Panc1 (cell line): Measurements from ENCODE around the gene FARP1. TPM values are rescaled to one million over a fixed set of nuclear protein-coding genes. Genes with fewer than 3 reads are reported as not detected.

Experiments used
- ATAC-seq: fragments of 200-7000 bp; cut with Tn5 transposase; 2 replicates; pipeline ENCODE4 v1.9.1; 2020; ENCODE audit warnings: mild to moderate bottlenecking, moderate library complexity
- BruUV-seq: library from RNA; stranded (reverse); fragments of 400-500 nt; replicated peaks from 2 replicates; lab custom pipeline; 2021; lab: Mats Ljungman, UMichigan
- CTCF ChIA-PET: fragments of 300-600 bp; sonication (Branson Sonifier 250); formaldehyde crosslinking; loops from one replicate; lab custom pipeline; 2022; ENCODE audit warnings: antibody characterized with exemption; lab: Charles Lee
- POLR2A ChIA-PET: fragments of 300-600 bp; sonication (Branson Sonifier 250); formaldehyde crosslinking; loops from one replicate; lab custom pipeline; 2022; ENCODE audit warnings: antibody characterized with exemption; lab: Charles Lee
- DNase-seq: peaks from one replicate; pipeline ENCODE4 v3.0.0-alpha.2; 2010; ENCODE audit warnings: low read depth, low spot score
- H3K27ac ChIP-seq: 2 replicates; pipeline ENCODE4 v1.5.1; 2011; ENCODE audit warnings: mild to moderate bottlenecking, low read length, inconsistent platforms
- H3K27me3 ChIP-seq: fragments of 200-500 bp; sonication (Bioruptor generic); 2 replicates; pipeline ENCODE4 v1.6.0; 2014; ENCODE audit warnings: low read length, inconsistent platforms; ENCODE audit not compliant: control insufficient read depth, insufficient read depth
- H3K36me3 ChIP-seq: fragments of 200-500 bp; sonication (Bioruptor generic); 2 replicates; pipeline ENCODE4 v1.5.1; 2014; ENCODE audit warnings: inconsistent platforms, mild to moderate bottlenecking, low read length, moderate library complexity; ENCODE audit not compliant: control insufficient read depth, insufficient read depth
- H3K4me1 ChIP-seq: 2 replicates; pipeline ENCODE4 v1.5.1; 2011; ENCODE audit warnings: inconsistent platforms, mild to moderate bottlenecking, low read length, moderate library complexity; ENCODE audit not compliant: control insufficient read depth, insufficient read depth
- H3K4me3 ChIP-seq, 2 experiments: 2 replicates each; pipeline ENCODE4 v1.5.1; 2011 to 2012; ENCODE audit warnings: low read depth in 2 of 2, low read length in 2 of 2, mild to moderate bottlenecking in 2 of 2, inconsistent platforms in 1 of 2, moderate library complexity in 1 of 2
- H3K9me3 ChIP-seq: fragments of 200-500 bp; sonication (Bioruptor generic); 2 replicates; pipeline ENCODE4 v1.5.1; 2014; ENCODE audit warnings: low read depth, mild to moderate bottlenecking, inconsistent platforms, low read length, moderate library complexity; ENCODE audit not compliant: control insufficient read depth, insufficient read depth
- POLR2AphosphoS5 ChIP-seq: IDR thresholded peaks from 2 replicates; pipeline ENCODE4 v1.6.1; 2012; ENCODE audit warnings: mild to moderate bottlenecking, low read depth, low read length, moderate library complexity
- SIN3A ChIP-seq: IDR thresholded peaks from 2 replicates; pipeline ENCODE4 v1.6.1; 2012; ENCODE audit warnings: low read depth, mild to moderate bottlenecking, low read length, moderate library complexity, borderline replicate concordance; ENCODE audit not compliant: insufficient read depth
- TCF7L2 ChIP-seq: IDR thresholded peaks from 2 replicates; pipeline ENCODE4 v1.6.1; 2011; ENCODE audit warnings: mild to moderate bottlenecking, low read depth, low read length, inconsistent platforms
- in situ Hi-C: cut with HindIII; loops from 2 replicates; pipeline ENCODE4 v1.10.0; 2016; ENCODE audit warnings: low sequenced_read_pairs, low pct_unique_long_range_greater_than_20kb
- intact Hi-C: fragments of 100-400 bp; cut with micrococcal nuclease; formaldehyde crosslinking; loops from one replicate; pipeline ENCODE4 v1.10.0; 2022; ENCODE audit not compliant: unreplicated experiment
- total RNA-seq: library from RNA; stranded (reverse); gene quantifications from one replicate; pipeline ENCODE4 v1.2.1, GENCODE V29; 2021; ENCODE audit not compliant: unreplicated experiment
- TF ChIP-seq, protein P1 (sequence below): fragments of 450-650 bp; IDR thresholded peaks from 2 replicates; pipeline ENCODE4 v1.5.1; 2017; ENCODE audit warnings: mild to moderate bottlenecking
- TF ChIP-seq, protein P2 (sequence below), 2 experiments: IDR thresholded peaks; 2 replicates each; pipeline ENCODE4 v1.6.1; 2011 to 2012; ENCODE audit warnings: low read depth in 2 of 2, control low read depth in 1 of 2, low read length in 1 of 2, mild to moderate bottlenecking in 1 of 2, moderate library complexity in 1 of 2; ENCODE audit not compliant: insufficient read depth in 1 of 2

Gene FARP1
- total RNA-seq, 1 experiment from 2014 or later: 61.9 TPM

DNA sequence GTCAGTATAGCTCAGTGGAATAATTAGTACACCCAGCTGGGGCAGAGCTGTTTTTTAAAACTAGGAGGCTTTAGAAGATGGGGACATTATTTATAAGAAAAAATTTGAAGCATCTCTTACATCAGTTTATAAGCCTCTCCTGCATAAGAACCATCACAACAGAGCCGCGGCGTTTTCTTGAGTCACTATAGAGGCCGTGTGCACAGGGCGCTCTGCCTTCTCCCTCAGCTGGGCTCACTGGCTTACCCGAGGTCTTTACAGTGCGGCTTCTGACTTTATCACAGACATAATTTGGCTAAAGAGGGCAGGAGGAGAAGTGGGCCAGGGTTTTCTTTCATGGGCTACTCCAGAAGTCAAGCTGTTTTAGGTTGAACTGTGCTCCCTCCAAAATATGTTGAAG is 169.7 kb downstream of the FARP1 start:
- no TSS peak for BruUV-seq
- Histone ChIP-seq H3K27ac (no peak overlapping the region), H3K4me3 (no peak overlapping the region), H3K4me1 (peaks cover 1% of the 10 kb centered on the region; the same call in 1 of the 2 replicates), H3K27me3 (no peaks in the 10 kb centered on the region), H3K9me3 (no peaks in the 10 kb centered on the region), H3K36me3 (no peaks in the 10 kb centered on the region)
- ChIA-PET CTCF (no interaction called here), POLR2A (no interaction called here)
- in situ Hi-C loops: no loop called here
- DNase-seq: no peak
- intact Hi-C loops: no loop called here
- TF ChIP-seq, protein P1, sequence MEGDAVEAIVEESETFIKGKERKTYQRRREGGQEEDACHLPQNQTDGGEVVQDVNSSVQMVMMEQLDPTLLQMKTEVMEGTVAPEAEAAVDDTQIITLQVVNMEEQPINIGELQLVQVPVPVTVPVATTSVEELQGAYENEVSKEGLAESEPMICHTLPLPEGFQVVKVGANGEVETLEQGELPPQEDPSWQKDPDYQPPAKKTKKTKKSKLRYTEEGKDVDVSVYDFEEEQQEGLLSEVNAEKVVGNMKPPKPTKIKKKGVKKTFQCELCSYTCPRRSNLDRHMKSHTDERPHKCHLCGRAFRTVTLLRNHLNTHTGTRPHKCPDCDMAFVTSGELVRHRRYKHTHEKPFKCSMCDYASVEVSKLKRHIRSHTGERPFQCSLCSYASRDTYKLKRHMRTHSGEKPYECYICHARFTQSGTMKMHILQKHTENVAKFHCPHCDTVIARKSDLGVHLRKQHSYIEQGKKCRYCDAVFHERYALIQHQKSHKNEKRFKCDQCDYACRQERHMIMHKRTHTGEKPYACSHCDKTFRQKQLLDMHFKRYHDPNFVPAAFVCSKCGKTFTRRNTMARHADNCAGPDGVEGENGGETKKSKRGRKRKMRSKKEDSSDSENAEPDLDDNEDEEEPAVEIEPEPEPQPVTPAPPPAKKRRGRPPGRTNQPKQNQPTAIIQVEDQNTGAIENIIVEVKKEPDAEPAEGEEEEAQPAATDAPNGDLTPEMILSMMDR: no peak
- no peak for TF ChIP-seq SIN3A
- ATAC-seq: no peak

DNA sequence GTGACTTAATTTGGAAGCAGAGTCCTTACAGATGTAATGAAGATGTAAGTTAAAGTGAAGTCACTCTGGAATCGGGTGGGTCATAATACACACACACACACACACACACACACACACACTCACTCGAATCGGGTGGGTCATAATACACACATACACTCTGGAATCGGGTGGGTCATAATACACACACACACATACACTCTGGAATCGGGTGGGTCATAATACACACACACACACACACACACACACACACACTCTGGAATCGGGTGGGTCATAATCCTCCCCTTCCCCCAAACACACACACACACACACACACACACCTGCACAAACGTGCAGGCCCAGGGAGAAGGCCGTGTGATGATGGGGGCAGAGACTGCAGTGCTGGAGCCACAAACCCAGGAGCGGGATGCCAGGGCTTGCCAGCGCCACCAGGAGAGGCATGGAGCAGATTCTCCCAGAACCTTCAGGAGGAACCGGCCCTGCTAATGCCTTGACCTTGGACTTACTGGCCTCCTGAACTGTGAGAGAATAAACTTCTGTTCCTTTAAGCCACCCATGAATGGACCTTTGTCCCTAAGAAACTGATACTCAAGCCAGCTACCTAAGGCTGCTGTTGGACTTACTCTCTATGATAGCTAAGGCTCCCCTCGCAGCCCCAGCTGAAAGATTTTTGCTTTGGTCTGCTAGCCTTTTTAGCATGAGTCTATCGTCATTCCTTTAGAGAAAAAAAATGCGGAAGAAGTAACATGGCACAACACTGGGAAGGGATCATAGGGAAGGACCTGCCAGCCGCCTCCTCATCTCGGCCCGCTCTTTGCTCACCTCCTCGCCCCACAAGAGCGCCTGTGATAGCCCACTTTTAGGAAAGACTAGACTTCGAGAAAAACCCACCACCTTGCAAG is 170.4 kb downstream of the FARP1 start:
- no peak for ATAC-seq
- in situ Hi-C loops (no loop called here), intact Hi-C loops (no loop called here)
- TF ChIP-seq SIN3A: no peak
- H3K4me3 ChIP-seq: no peak overlapping the region
- H3K27me3 ChIP-seq: no peaks in the 10 kb centered on the region
- no peaks in the 10 kb centered on the region for H3K4me1 ChIP-seq
- no peak overlapping the region for H3K27ac ChIP-seq
- CTCF ChIA-PET: no interaction called here
- POLR2A ChIA-PET: no interaction called here
- no TSS peak for BruUV-seq
- DNase-seq: no peak
- no peaks in the 10 kb centered on the region for H3K36me3 ChIP-seq
- H3K9me3 ChIP-seq: no peaks in the 10 kb centered on the region

DNA sequence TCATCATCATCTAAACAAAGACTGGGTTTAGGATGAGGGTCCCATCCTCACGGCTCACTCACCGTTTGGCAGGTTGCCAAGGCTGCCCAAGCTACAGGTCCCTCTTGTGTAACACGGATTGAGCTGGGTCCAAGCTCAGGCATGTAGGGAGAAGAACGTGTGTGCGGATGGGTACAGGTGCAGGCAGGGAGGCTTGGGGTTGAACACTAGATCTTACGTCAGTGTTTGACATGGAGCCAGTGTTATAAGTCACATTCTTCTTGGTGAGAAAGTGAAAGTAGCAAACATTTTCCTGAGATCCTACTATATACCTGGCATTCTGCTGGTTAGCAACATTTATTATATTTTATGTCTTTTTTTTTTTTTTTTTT is 171.0 kb downstream of the FARP1 start:
- ChIA-PET POLR2A (no interaction called here), CTCF (no interaction called here)
- Histone ChIP-seq H3K27me3 (no peaks in the 10 kb centered on the region), H3K9me3 (no peaks in the 10 kb centered on the region), H3K4me3 (no peak overlapping the region), H3K4me1 (no peaks in the 10 kb centered on the region), H3K36me3 (no peaks in the 10 kb centered on the region), H3K27ac (no peak overlapping the region)
- no peak for TF ChIP-seq TCF7L2
- no peak for TF ChIP-seq SIN3A
- TF ChIP-seq, protein P1: no peak
- no peak for TF ChIP-seq POLR2AphosphoS5
- TF ChIP-seq, protein P2, sequence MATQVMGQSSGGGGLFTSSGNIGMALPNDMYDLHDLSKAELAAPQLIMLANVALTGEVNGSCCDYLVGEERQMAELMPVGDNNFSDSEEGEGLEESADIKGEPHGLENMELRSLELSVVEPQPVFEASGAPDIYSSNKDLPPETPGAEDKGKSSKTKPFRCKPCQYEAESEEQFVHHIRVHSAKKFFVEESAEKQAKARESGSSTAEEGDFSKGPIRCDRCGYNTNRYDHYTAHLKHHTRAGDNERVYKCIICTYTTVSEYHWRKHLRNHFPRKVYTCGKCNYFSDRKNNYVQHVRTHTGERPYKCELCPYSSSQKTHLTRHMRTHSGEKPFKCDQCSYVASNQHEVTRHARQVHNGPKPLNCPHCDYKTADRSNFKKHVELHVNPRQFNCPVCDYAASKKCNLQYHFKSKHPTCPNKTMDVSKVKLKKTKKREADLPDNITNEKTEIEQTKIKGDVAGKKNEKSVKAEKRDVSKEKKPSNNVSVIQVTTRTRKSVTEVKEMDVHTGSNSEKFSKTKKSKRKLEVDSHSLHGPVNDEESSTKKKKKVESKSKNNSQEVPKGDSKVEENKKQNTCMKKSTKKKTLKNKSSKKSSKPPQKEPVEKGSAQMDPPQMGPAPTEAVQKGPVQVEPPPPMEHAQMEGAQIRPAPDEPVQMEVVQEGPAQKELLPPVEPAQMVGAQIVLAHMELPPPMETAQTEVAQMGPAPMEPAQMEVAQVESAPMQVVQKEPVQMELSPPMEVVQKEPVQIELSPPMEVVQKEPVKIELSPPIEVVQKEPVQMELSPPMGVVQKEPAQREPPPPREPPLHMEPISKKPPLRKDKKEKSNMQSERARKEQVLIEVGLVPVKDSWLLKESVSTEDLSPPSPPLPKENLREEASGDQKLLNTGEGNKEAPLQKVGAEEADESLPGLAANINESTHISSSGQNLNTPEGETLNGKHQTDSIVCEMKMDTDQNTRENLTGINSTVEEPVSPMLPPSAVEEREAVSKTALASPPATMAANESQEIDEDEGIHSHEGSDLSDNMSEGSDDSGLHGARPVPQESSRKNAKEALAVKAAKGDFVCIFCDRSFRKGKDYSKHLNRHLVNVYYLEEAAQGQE (IDR thresholded peaks at IDR 0.05; ENCODE audit: insufficient read depth in 1 of 2, low read depth in 2 of 2, low read length in 1 of 2): no peak
- ATAC-seq (no peak), DNase-seq (no peak)
- intact Hi-C loops (no loop called here), in situ Hi-C loops (no loop called here)
- no TSS peak for BruUV-seq
